HEK293T (cell line): ENCODE results near the gene PCDHGA9.

Experiments
- ARNT ChIP-seq: fragments of 450-650 bp; IDR thresholded peaks from 2 replicates; pipeline ENCODE4 v1.6.1; 2017; ENCODE audit warnings: mild to moderate bottlenecking
- BHLHE40 ChIP-seq: fragments of 450-650 bp; IDR thresholded peaks from 2 replicates; pipeline ENCODE4 v1.6.1; 2016; ENCODE audit warnings: mild to moderate bottlenecking, moderate library complexity, borderline replicate concordance
- CTBP1 ChIP-seq: fragments of 450-650 bp; IDR thresholded peaks from 2 replicates; pipeline ENCODE4 v1.6.1; 2016; ENCODE audit warnings: borderline replicate concordance
- ELF4 ChIP-seq: fragments of 450-650 bp; IDR thresholded peaks from 2 replicates; pipeline ENCODE4 v1.6.1; 2017; ENCODE audit warnings: antibody characterized with exemption
- FOXA1 ChIP-seq: fragments of 450-650 bp; IDR thresholded peaks from 2 replicates; pipeline ENCODE4 v1.6.1; 2016; ENCODE audit warnings: mild to moderate bottlenecking
- FOXK2 ChIP-seq: fragments of 450-650 bp; IDR thresholded peaks from 2 replicates; pipeline ENCODE4 v1.6.1; 2016; ENCODE audit warnings: mild to moderate bottlenecking
- FOXM1 ChIP-seq: fragments of 450-650 bp; IDR thresholded peaks from 2 replicates; pipeline ENCODE4 v1.6.1; 2017; ENCODE audit warnings: mild to moderate bottlenecking, borderline replicate concordance
- LEF1 ChIP-seq: fragments of 450-650 bp; IDR thresholded peaks from 2 replicates; pipeline ENCODE4 v1.6.1; 2017; ENCODE audit warnings: mild to moderate bottlenecking, borderline replicate concordance
- NFRKB ChIP-seq: fragments of 450-650 bp; IDR thresholded peaks from 2 replicates; pipeline ENCODE4 v1.6.1; 2016; ENCODE audit warnings: mild to moderate bottlenecking, moderate library complexity
- PKNOX1 ChIP-seq: fragments of 450-650 bp; IDR thresholded peaks from 2 replicates; pipeline ENCODE4 v1.6.1; 2016
- SP1 ChIP-seq: fragments of 450-650 bp; IDR thresholded peaks from 2 replicates; pipeline ENCODE4 v1.6.1; 2017
- SUZ12 ChIP-seq: fragments of 450-650 bp; IDR thresholded peaks from 2 replicates; pipeline ENCODE4 v1.6.1; 2016; ENCODE audit warnings: mild to moderate bottlenecking
- TARDBP ChIP-seq: fragments of 450-650 bp; IDR thresholded peaks from 2 replicates; pipeline ENCODE4 v1.6.1; 2016
- ZNF384 ChIP-seq: fragments of 450-650 bp; IDR thresholded peaks from 2 replicates; pipeline ENCODE4 v1.6.1; 2016

DNA sequence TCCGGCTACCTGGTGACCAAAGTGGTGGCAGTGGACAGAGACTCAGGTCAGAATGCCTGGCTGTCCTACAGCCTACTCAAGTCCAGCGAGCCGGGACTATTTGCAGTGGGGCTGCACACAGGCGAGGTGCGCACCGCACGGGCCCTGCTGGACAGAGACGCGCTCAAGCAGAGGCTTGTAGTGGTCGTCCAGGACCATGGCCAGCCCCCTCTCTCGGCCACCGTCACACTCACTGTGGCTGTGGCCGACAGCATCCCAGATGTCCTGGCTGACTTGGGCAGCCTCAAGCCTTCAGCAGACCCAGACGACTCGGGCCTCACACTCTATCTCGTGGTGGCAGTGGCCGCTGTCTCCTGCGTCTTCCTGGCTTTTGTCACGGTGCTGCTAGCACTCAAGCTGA lies 45.6 kb upstream of the PCDHGA9 start:
- no peak for TF ChIP-seq SUZ12
- no peak for TF ChIP-seq ZNF384
- no peak for TF ChIP-seq LEF1
- TF ChIP-seq FOXA1, result no peak
- no peak for TF ChIP-seq CTBP1
- no peak for TF ChIP-seq SP1
- TF ChIP-seq NFRKB, result no peak
- no peak for TF ChIP-seq TARDBP
- TF ChIP-seq FOXM1, result no peak
- no peak for TF ChIP-seq FOXK2
- TF ChIP-seq ELF4, result no peak
- TF ChIP-seq PKNOX1, result no peak
- TF ChIP-seq ARNT, result no peak
- no peak for TF ChIP-seq BHLHE40
